ENCODE measurements around the gene AHNAK2.
A peak's percentile ranks its signal among the peaks of the same experiment; 100 is the strongest.

Gene AHNAK2

GRCh38 chr14:104979758-104980610 is 1.8 kb upstream of the AHNAK2 start (continued):
- TF ChIP-seq ZNF626 (tag by site-specific recombination; IDR thresholded peaks at IDR 0.05) (no peak), PRDM10 (tag by site-specific recombination; IDR thresholded peaks at IDR 0.05) (no peak), ZBTB44 (tag by site-specific recombination; IDR thresholded peaks at IDR 0.05) (no peak), ZNF202 (tag by site-specific recombination; IDR thresholded peaks at IDR 0.05; ENCODE audit: borderline replicate concordance) (no peak), ZNF423 (tag by site-specific recombination; IDR thresholded peaks at IDR 0.05) (no peak), OVOL3 (tag by site-specific recombination; IDR thresholded peaks at IDR 0.05) (no peak), HOXD13 (CRISPR knock-in tag; IDR thresholded peaks at IDR 0.05; ENCODE audit: borderline replicate concordance) (no peak), ZNF585B (tag by site-specific recombination; IDR thresholded peaks at IDR 0.05) (no peak), ZNF416 (tag by site-specific recombination; IDR thresholded peaks at IDR 0.05) (no peak), ZNF639 (tag by site-specific recombination; IDR thresholded peaks at IDR 0.05) (peak; percentile 58; the same call in 1 of the 2 replicates), ZNF548 (tag by site-specific recombination; IDR thresholded peaks at IDR 0.05) (no peak), ZNF555 (tag by site-specific recombination; conservative IDR thresholded peaks at IDR 0.05) (no peak), ZNF704 (tag by site-specific recombination; IDR thresholded peaks at IDR 0.05) (no peak), ZNF596 (tag by site-specific recombination; IDR thresholded peaks at IDR 0.05) (no peak), ZNF433 (tag by site-specific recombination; IDR thresholded peaks at IDR 0.05; ENCODE audit: low read depth) (no peak), ZNF26 (tag by site-specific recombination; IDR thresholded peaks at IDR 0.05) (no peak), ZNF148 (tag by site-specific recombination; IDR thresholded peaks at IDR 0.05; ENCODE audit: borderline replicate concordance) (no peak; the same call in 1 of the 2 replicates), PBX3 (CRISPR knock-in tag; IDR thresholded peaks at IDR 0.05) (no peak), ZNF488 (tag by site-specific recombination; IDR thresholded peaks at IDR 0.05) (no peak; the same call in 1 of the 2 replicates), ZNF677 (tag by site-specific recombination; IDR thresholded peaks at IDR 0.05) (no peak), ZNF777 (tag by site-specific recombination; IDR thresholded peaks at IDR 0.05; ENCODE audit: borderline replicate concordance) (peak; percentile 25; the same call in 1 of the 2 replicates), MZF1 (tag by site-specific recombination; IDR thresholded peaks at IDR 0.05; ENCODE audit: borderline replicate concordance) (no peak)

All from HEK293 (cell line).